GM18870 (cell line): ENCODE results near the gene ZSCAN21.

Source experiments
- ATAC-seq: cut with Tn5 transposase; IDR thresholded peaks from one replicate; pipeline ENCODE4 v1.9.1; 2021; ENCODE audit warnings: moderate library complexity; ENCODE audit not compliant: unreplicated experiment

Gene ZSCAN21

GRCh38 chr7:100024020-100024619 is 25.5 kb upstream of the ZSCAN21 start:
- ATAC-seq: no peak

GRCh38 chr7:100027197-100027596 is 22.4 kb upstream of the ZSCAN21 start:
- ATAC-seq: no peak

GRCh38 chr7:100029596-100029995 is 20.0 kb upstream of the ZSCAN21 start:
- ATAC-seq: no peak

GRCh38 chr7:100033526-100033925 is 16.0 kb upstream of the ZSCAN21 start:
- ATAC-seq: no peak

- no peak for ATAC-seq
Measured at GRCh38 chr7:100034871-100035510, 14.6 kb upstream of the ZSCAN21 start.

- no peak for ATAC-seq
Measured at GRCh38 chr7:100035876-100036275, 13.7 kb upstream of the ZSCAN21 start.

- no peak for ATAC-seq
Measured at GRCh38 chr7:100038326-100038725, 11.2 kb upstream of the ZSCAN21 start.

- ATAC-seq: no peak
Measured at GRCh38 chr7:100040575-100040974, 9.0 kb upstream of the ZSCAN21 start.

GRCh38 chr7:100044718-100045117 is 4.9 kb upstream of the ZSCAN21 start:
- ATAC-seq: no peak

GRCh38 chr7:100048680-100049079 is 894 bp upstream of the ZSCAN21 start:
- ATAC-seq: no peak

GRCh38 chr7:100051611-100052010 is 2.0 kb downstream of the ZSCAN21 start:
- no peak for ATAC-seq

GRCh38 chr7:100053215-100053614 is 3.6 kb downstream of the ZSCAN21 start:
- ATAC-seq: no peak

GRCh38 chr7:100057006-100057405 is 7.4 kb downstream of the ZSCAN21 start:
- no peak for ATAC-seq

- ATAC-seq: no peak
Measured at GRCh38 chr7:100059251-100059739, 9.7 kb downstream of the ZSCAN21 start.

- ATAC-seq: no peak
Measured at GRCh38 chr7:100061518-100062193, 12.1 kb downstream of the ZSCAN21 start.

- no peak for ATAC-seq
Measured at GRCh38 chr7:100063376-100063775, 13.8 kb downstream of the ZSCAN21 start.

GRCh38 chr7:100064162-100064561 is 14.6 kb downstream of the ZSCAN21 start:
- no peak for ATAC-seq

GRCh38 chr7:100065452-100066186 is 16.0 kb downstream of the ZSCAN21 start:
- ATAC-seq: no peak

- ATAC-seq: no peak
Measured at GRCh38 chr7:100066953-100067352, 17.4 kb downstream of the ZSCAN21 start.

- ATAC-seq: no peak
Measured at GRCh38 chr7:100069991-100070390, 20.4 kb downstream of the ZSCAN21 start.

- ATAC-seq: no peak
Measured at GRCh38 chr7:100071018-100071723, 21.6 kb downstream of the ZSCAN21 start.
